Esophagus muscularis mucosa (tissue), 4 donors: ENCODE data around the gene AHCYL1.

Source experiments
- CTCF ChIP-seq, 3 experiments: fragments of 200-600 bp in 2 of 3; fragments of 450-650 bp in 1 of 3; sonication (generic) in 2 of 3; IDR thresholded peaks; one replicate each; pipeline ENCODE4 v1.5.1; 2017 to 2019; ENCODE audit warnings: antibody characterized with exemption in 3 of 3, mild to moderate bottlenecking in 2 of 3, moderate library complexity in 1 of 3
- EP300 ChIP-seq: sonication (generic); formaldehyde crosslinking; IDR thresholded peaks from one replicate; pipeline ENCODE4 v1.6.1; 2017; ENCODE audit warnings: antibody characterized with exemption
- POLR2A ChIP-seq: fragments of 450-650 bp; IDR thresholded peaks from one replicate; pipeline ENCODE4 v1.6.1; 2017; ENCODE audit warnings: antibody characterized with exemption, moderate library complexity, mild to moderate bottlenecking, low read depth
- POLR2AphosphoS5 ChIP-seq, 2 donors: sonication (generic); formaldehyde crosslinking; IDR thresholded peaks; one replicate each; pipeline ENCODE4 v1.6.1; 2017; ENCODE audit warnings: antibody characterized with exemption in 2 of 2

DNA sequence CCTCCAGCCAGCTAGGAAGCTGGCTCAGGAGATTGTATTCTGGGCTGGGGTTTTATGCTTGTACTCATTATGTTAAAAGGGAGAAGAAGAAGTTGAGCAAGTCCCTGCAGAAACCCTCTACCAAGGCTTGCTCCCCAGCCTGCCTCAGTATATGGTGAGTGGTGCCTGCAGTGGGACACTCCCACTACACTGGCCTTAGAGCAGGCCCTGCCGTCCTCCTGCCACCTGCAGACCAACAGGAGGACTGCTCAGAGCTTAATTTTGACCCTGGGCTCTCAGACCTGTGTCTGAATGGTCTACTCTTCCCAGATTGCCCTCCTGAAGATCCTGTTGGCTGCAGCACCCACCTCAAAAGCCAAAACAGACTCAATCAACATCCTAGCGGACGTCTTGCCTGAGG is 62.9 kb downstream of the AHCYL1 start:
- TF ChIP-seq POLR2A (no peak), POLR2AphosphoS5 (IDR thresholded peaks at IDR 0.05) (no peak), CTCF (IDR thresholded peaks at IDR 0.05) (no peak), EP300 (no peak)
